GM21526 (cell line): Measurements from ENCODE around the gene CPZ.
"Not testable (repeated sequence)": the region's sequence is repeated elsewhere in the genome, so short reads cannot be mapped to it uniquely, and the experiment has no call there.

Experiments
- ATAC-seq: cut with Tn5 transposase; IDR thresholded peaks from one replicate; pipeline ENCODE4 v1.9.1; 2021; ENCODE audit warnings: moderate library complexity; ENCODE audit not compliant: unreplicated experiment, low FRiP score

The CPZ gene

GRCh38 chr4:8556341-8557150 is 36.0 kb upstream of the CPZ start:
- ATAC-seq, result no peak

- ATAC-seq, result no peak
These were observed 35.2 kb upstream of the CPZ start for GRCh38 chr4:8557151-8558076.

GRCh38 chr4:8558080-8558960 is 34.2 kb upstream of the CPZ start:
- ATAC-seq, result no peak

- ATAC-seq, result no peak
These were observed 33.6 kb upstream of the CPZ start for GRCh38 chr4:8559011-8559410.

GRCh38 chr4:8559524-8560264 is 32.9 kb upstream of the CPZ start:
- ATAC-seq, result no peak

GRCh38 chr4:8560265-8561047 is 32.1 kb upstream of the CPZ start:
- ATAC-seq, result no peak

GRCh38 chr4:8564595-8564994 is 28.0 kb upstream of the CPZ start:
- ATAC-seq, result no peak

- ATAC-seq, result no peak
These were observed 24.4 kb upstream of the CPZ start for GRCh38 chr4:8568068-8568668.

GRCh38 chr4:8570201-8570600 is 22.4 kb upstream of the CPZ start:
- no peak for ATAC-seq

GRCh38 chr4:8571702-8572685 is 20.6 kb upstream of the CPZ start:
- ATAC-seq, result no peak

GRCh38 chr4:8573266-8573665 is 19.3 kb upstream of the CPZ start:
- ATAC-seq, result no peak

GRCh38 chr4:8574796-8575370 is 17.7 kb upstream of the CPZ start:
- no peak for ATAC-seq

- ATAC-seq, result no peak
These were observed 17.1 kb upstream of the CPZ start for GRCh38 chr4:8575457-8575856.

- not testable (repeated sequence) for ATAC-seq
These were observed 16.0 kb upstream of the CPZ start for GRCh38 chr4:8576591-8576990.

GRCh38 chr4:8577046-8577445 is 15.5 kb upstream of the CPZ start:
- no peak for ATAC-seq

- no peak for ATAC-seq
These were observed 14.6 kb upstream of the CPZ start for GRCh38 chr4:8577972-8578371.

GRCh38 chr4:8578717-8579116 is 13.8 kb upstream of the CPZ start:
- ATAC-seq, result no peak
